ENCODE results near the gene USHBP1. TPM values are rescaled to one million over a fixed set of nuclear protein-coding genes. Genes with fewer than 3 reads are reported as not detected.

Gene USHBP1
- total RNA-seq, 1 donor from 2014 or later, result 0.29 TPM

- no peaks in the 10 kb centered on the region for H3K27me3 Mint-ChIP-seq
- H3K9me3 Mint-ChIP-seq, result no peaks in the 10 kb centered on the region
- no peak overlapping the region for H3K4me3 Mint-ChIP-seq
- no peak overlapping the region for H3K27ac Mint-ChIP-seq
- TF ChIP-seq CTCF (conservative IDR thresholded peaks at IDR 0.05), result no peak
- H3K36me3 Mint-ChIP-seq, result no peaks in the 10 kb centered on the region
- no peaks in the 10 kb centered on the region for H3K4me1 Mint-ChIP-seq (ENCODE audit: unreplicated experiment)
- DNase-seq (ENCODE audit: extremely low spot score, unreplicated experiment), result no peak
Measured at GRCh38 chr19:17227798-17228367, 36.7 kb downstream of the USHBP1 start.

- Mint-ChIP-seq H3K36me3 (no peaks in the 10 kb centered on the region), H3K27me3 (no peaks in the 10 kb centered on the region), H3K4me1 (ENCODE audit: unreplicated experiment) (no peaks in the 10 kb centered on the region), H3K9me3 (no peaks in the 10 kb centered on the region), H3K27ac (peak within 1 kb of the TSS; percentile 94), H3K4me3 (peak within 1 kb of the TSS; percentile 94)
- peak; percentile 96 for DNase-seq (ENCODE audit: extremely low spot score, unreplicated experiment)
- no peak for TF ChIP-seq CTCF (conservative IDR thresholded peaks at IDR 0.05)
Measured at GRCh38 chr19:17226002-17226933, 38.3 kb downstream of the USHBP1 start, which contains the start of gene OCEL1. OCEL1 (plus strand) TSS chr19:17226226; CDS start chr19:17226248, 22 bp downstream.

- no peak for TF ChIP-seq CTCF (conservative IDR thresholded peaks at IDR 0.05)
- H3K4me3 Mint-ChIP-seq, result no peak overlapping the region
- no peak for DNase-seq (ENCODE audit: extremely low spot score, unreplicated experiment)
- H3K4me1 Mint-ChIP-seq (ENCODE audit: unreplicated experiment), result no peaks in the 10 kb centered on the region
- H3K36me3 Mint-ChIP-seq, result no peaks in the 10 kb centered on the region
- H3K27ac Mint-ChIP-seq, result no peak overlapping the region
- H3K9me3 Mint-ChIP-seq, result no peaks in the 10 kb centered on the region
- no peaks in the 10 kb centered on the region for H3K27me3 Mint-ChIP-seq
Measured at GRCh38 chr19:17225053-17225452, 39.5 kb downstream of the USHBP1 start.

DNA sequence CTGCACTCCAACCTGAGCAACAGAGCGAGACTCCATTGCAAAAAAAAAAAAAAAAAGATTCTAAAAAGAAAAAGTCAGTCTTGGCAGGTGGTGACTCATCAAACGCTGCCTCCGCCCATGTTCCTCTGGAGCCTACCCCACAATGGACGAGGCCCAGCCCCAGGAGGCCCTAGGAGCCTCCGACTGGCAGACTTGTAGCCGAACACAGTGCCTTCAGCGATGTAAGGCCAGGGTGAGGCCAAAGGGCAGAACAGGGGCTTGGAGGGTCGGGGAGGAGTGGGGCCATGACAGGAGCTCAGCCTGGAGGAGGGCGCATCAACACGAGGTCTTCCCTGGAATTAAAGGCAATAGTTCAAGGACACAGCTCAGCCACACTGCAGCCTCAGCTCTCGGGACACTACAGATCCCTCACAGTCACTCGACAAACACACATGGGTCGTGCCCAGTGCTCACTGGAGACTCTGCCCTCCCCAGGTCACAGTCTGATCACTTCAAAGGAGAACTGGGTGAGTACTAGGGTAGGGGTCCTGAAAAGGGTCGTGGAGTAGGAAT is 44.3 kb downstream of the USHBP1 start:
- H3K36me3 Mint-ChIP-seq, result peaks cover 3% of the 10 kb centered on the region
- H3K9me3 Mint-ChIP-seq, result no peaks in the 10 kb centered on the region
- H3K27ac Mint-ChIP-seq, result peak overlapping the region; percentile 50
- no peak for DNase-seq (ENCODE audit: extremely low spot score, unreplicated experiment)
- TF ChIP-seq CTCF (conservative IDR thresholded peaks at IDR 0.05), result no peak
- peaks cover under 1% of the 10 kb centered on the region for H3K4me1 Mint-ChIP-seq (ENCODE audit: unreplicated experiment)
- H3K27me3 Mint-ChIP-seq, result no peaks in the 10 kb centered on the region
- H3K4me3 Mint-ChIP-seq, result no peak overlapping the region

GRCh38 chr19:17219286-17219685 is 45.3 kb downstream of the USHBP1 start:
- H3K4me3 Mint-ChIP-seq, result no peak overlapping the region
- no peak for TF ChIP-seq CTCF (conservative IDR thresholded peaks at IDR 0.05)
- peaks cover 8% of the 10 kb centered on the region for H3K4me1 Mint-ChIP-seq (ENCODE audit: unreplicated experiment)
- DNase-seq (ENCODE audit: extremely low spot score, unreplicated experiment), result no peak
- H3K27ac Mint-ChIP-seq, result no peak overlapping the region
- peaks cover 7% of the 10 kb centered on the region for H3K36me3 Mint-ChIP-seq
- H3K27me3 Mint-ChIP-seq, result no peaks in the 10 kb centered on the region
- no peaks in the 10 kb centered on the region for H3K9me3 Mint-ChIP-seq
